22Rv1 (cell line): ENCODE results near the gene TNS1.

ENCODE experiments used
- H3K27ac ChIP-seq: fragments of 450-650 bp; 2 replicates; pipeline ENCODE4 v1.5.1; 2017
- ZFX ChIP-seq: fragments of 450-650 bp; IDR thresholded peaks from 2 replicates; pipeline ENCODE4 v1.6.1; 2017; ENCODE audit warnings: antibody characterized with exemption, borderline replicate concordance
- TF ChIP-seq, protein P1 (sequence below): fragments of 450-650 bp; IDR thresholded peaks from 2 replicates; pipeline ENCODE4 v1.5.1; 2017; ENCODE audit warnings: mild to moderate bottlenecking

The TNS1 gene

GRCh38 chr2:217922101-217923006 lies 80.4 kb downstream of the TNS1 start:
- H3K27ac ChIP-seq = no peak overlapping the region
- TF ChIP-seq ZFX = no peak
- TF ChIP-seq, protein P1, sequence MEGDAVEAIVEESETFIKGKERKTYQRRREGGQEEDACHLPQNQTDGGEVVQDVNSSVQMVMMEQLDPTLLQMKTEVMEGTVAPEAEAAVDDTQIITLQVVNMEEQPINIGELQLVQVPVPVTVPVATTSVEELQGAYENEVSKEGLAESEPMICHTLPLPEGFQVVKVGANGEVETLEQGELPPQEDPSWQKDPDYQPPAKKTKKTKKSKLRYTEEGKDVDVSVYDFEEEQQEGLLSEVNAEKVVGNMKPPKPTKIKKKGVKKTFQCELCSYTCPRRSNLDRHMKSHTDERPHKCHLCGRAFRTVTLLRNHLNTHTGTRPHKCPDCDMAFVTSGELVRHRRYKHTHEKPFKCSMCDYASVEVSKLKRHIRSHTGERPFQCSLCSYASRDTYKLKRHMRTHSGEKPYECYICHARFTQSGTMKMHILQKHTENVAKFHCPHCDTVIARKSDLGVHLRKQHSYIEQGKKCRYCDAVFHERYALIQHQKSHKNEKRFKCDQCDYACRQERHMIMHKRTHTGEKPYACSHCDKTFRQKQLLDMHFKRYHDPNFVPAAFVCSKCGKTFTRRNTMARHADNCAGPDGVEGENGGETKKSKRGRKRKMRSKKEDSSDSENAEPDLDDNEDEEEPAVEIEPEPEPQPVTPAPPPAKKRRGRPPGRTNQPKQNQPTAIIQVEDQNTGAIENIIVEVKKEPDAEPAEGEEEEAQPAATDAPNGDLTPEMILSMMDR = no peak

DNA sequence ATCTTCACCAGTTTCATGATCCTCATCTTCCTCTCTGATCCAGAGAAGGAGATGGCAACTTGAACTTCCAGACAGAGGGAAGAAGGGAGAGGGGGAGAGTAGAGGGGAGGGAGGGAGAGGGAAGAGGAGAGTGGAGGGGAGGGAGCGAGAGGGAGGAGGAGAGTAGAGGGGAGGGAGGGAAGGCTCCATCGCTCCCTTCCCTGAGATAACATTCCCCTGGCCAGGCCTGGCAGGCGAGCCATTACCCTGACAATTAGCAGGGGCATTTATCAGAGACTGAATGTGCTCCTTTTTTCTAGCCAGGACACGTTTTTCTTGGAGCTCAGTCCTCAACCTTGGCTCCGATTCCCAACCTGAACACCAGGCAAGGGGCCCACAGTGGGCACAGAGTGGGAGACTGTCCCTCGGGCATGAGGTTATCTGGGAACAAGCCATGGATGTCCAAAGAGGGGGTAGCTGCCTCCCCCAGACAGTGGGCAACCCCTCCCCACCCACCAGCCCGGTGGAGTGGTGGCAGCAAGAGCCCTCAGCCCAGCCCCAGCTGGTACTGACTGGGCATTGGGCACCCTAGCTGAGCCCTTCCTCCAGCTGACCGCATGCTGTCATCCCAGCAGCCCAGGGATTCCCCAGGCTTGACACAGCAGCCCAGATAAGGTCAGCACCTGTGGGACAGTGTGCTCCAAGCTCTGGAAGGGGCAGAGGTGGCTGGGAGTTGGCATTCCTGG lies 81.8 kb downstream of the TNS1 start:
- H3K27ac ChIP-seq = no peak overlapping the region
- TF ChIP-seq, protein P1 = no peak
- no peak for TF ChIP-seq ZFX

DNA sequence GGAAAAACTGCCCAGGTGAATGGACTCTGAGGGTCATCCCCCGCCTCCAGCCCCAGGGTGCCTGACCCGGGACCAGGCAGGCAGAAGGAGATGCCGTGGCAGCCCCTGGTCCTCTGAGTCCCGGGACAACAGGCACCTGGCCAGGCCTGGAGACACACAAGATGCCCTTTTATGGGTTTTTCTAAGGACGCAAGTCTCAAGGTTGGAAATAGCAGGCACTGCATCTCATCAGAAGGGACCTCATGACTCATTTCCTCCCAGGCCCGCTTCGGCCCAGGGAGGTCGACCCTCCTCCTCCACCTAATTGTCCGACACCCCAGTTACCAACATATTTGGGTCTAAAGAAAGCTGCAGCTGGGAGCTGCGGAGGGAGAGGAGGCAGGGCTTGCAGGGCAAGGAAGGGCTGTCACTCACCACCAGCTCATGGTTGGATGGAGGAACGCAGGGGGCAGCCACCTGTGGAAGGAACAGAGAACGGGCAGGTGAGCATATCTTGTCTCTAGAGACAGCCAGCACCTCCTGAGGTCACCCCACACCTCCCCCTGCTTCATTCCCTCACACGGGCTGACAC lies 82.9 kb downstream of the TNS1 start:
- H3K27ac ChIP-seq = no peak overlapping the region

DNA sequence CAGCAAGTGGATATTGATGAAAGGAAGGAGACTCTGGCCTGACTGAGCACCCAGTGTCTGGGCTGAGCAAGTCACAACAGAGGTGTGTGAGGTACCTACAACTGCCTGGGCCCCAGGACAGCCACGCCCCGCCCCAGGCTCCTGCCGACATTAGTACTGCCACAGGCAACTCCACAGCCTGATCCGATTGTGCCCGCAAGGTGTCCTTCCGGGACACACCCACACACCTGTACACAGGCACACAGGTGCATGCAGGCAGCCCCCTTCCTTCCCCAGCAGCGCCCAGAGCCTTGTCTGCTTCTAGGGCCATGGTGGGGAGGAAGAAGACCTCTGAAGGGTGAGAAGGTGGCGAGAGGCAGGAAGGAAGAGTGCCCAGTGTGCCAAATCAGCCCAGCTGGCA lies 83.6 kb downstream of the TNS1 start:
- TF ChIP-seq, protein P1 = no peak
- no peak for TF ChIP-seq ZFX
- H3K27ac ChIP-seq = no peak overlapping the region

More for the DNA sequence above, 82.9 kb downstream of the TNS1 start:
- TF ChIP-seq, protein P1 = no peak
- TF ChIP-seq ZFX = no peak

GRCh38 chr2:217918308-217919024 lies 84.3 kb downstream of the TNS1 start:
- TF ChIP-seq ZFX = no peak
- TF ChIP-seq, protein P1 = no peak
- H3K27ac ChIP-seq = no peak overlapping the region

DNA sequence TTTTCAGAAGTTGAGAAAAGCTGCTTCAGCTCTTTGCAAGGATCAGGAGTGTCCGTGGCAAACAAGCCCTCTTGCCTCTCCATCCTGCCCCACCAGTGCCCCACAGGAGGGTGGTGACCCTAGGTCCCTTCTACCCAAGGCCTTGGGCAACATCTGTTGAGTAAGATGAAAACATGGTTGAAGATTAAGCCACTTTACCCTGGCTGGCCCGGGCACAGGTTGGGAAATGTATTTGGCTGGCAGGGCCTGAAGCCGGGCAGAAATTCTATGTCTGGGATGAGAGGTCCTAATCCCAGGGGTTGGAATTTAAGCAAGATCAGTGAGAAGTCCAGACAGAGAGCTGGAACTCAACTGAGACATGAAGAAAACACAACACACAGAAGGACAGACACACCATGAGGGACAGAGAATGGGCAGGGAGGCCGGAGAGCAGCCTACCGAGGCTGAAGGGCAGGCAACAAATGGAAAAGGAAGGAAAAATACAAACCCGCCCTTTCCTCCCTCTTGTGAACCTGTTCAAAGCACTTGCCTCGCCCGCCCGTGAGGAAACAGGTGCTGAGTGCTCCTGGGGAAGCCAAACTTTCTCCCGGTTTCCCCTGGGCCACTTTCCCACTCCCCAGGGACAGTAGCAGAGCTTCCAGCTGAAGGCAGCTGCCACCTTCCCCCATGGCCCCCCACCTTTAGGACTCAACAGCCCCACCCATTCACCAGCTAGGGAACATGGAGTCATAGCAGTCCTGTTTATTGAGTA lies 86.1 kb downstream of the TNS1 start:
- TF ChIP-seq, protein P1 = no peak
- no peak for TF ChIP-seq ZFX
- no peak overlapping the region for H3K27ac ChIP-seq
